Lower leg skin (tissue), 4 donors: ENCODE measurements around the gene CD7. TPM values are rescaled to one million over a fixed set of nuclear protein-coding genes. Genes with fewer than 3 reads are reported as not detected.

Experiments used
- DNase-seq, 2 donors: peaks; one replicate each; pipeline ENCODE4 v3.0.0-alpha.2; 2019; ENCODE audit warnings: low spot score in 2 of 2
- H3K4me3 ChIP-seq: fragments of 200-600 bp; sonication (generic); 2 replicates; pipeline ENCODE4 v1.5.1; 2017; ENCODE audit warnings: mild to moderate bottlenecking, low read depth; ENCODE audit not compliant: poor library complexity, severe bottlenecking
- CTCF ChIP-seq, 3 donors: fragments of 450-650 bp; IDR thresholded peaks; one replicate each; pipeline ENCODE4 v1.5.1; 2016; ENCODE audit warnings: antibody characterized with exemption in 3 of 3, mild to moderate bottlenecking in 3 of 3, moderate library complexity in 2 of 3
- POLR2A ChIP-seq, 2 donors: fragments of 450-650 bp; IDR thresholded peaks; one replicate each; pipeline ENCODE4 v1.6.1; 2016 to 2017; ENCODE audit warnings: antibody characterized with exemption in 2 of 2, mild to moderate bottlenecking in 1 of 2, moderate library complexity in 1 of 2
- WGBS, 2 donors: methylation state at CpG; one replicate each; pipeline ENCODE4 v1.1.5; 2018; 5-methylcytosine and 5-hydroxymethylcytosine counted together
- intact Hi-C: fragments of 100-400 bp; cut with DNase I; formaldehyde crosslinking; loops from one replicate; pipeline ENCODE4 v1.15.0; 2023; ENCODE audit warnings: low total_unique reads
- total RNA-seq, 4 donors: library from RNA; depleted of rRNA; stranded (reverse); fragments of >200 nt; gene quantifications; one replicate each; pipeline ENCODE4 v1.1.0, GENCODE V29; 2016

Gene CD7
- total RNA-seq, 4 donors from 2014 or later: 0.45 to 0.99 TPM; not detected in 2

GRCh38 chr17:82313195-82314011, 4.0 kb downstream of the CD7 start:
- no peak overlapping the region for H3K4me3 ChIP-seq
- intact Hi-C loops: loop anchor here (10.0 kb wide), 1 partner anchor 79 kb away; no protein-coding TSS in a partner anchor
- no peak for DNase-seq
- 87 to 88% methylated on average over 27 to 28 of the region's 28 CpGs for WGBS, 2 donors
- no peak for TF ChIP-seq POLR2A (IDR thresholded peaks at IDR 0.05)
- no peak for TF ChIP-seq CTCF (IDR thresholded peaks at IDR 0.05)

GRCh38 chr17:82311971-82312370, 5.4 kb downstream of the CD7 start:
- DNase-seq: no peak
- 93 to 96% methylated on average over 13 of the region's 13 CpGs for WGBS, 2 donors
- no peak overlapping the region for H3K4me3 ChIP-seq
- TF ChIP-seq POLR2A (IDR thresholded peaks at IDR 0.05) (no peak), CTCF (IDR thresholded peaks at IDR 0.05) (no peak)
- intact Hi-C loops: loop anchor here (10.0 kb wide), 1 partner anchor 77 kb away; no protein-coding TSS in a partner anchor

- TF ChIP-seq CTCF (IDR thresholded peaks at IDR 0.05) (no peak), POLR2A (IDR thresholded peaks at IDR 0.05) (no peak)
- WGBS, 2 donors: 84 to 86% methylated on average over 21 of the region's 21 CpGs
These were observed 6.5 kb downstream of the CD7 start for GRCh38 chr17:82310877-82311276.

GRCh38 chr17:82309656-82310570, 7.5 kb downstream of the CD7 start:
- no peak for TF ChIP-seq POLR2A (IDR thresholded peaks at IDR 0.05)
- TF ChIP-seq CTCF (IDR thresholded peaks at IDR 0.05): peak in 1 of 3 donors; percentile 7
- H3K4me3 ChIP-seq: no peak overlapping the region
- DNase-seq: no peak
- WGBS, 2 donors: 78 to 79% methylated on average over 27 of the region's 27 CpGs
- intact Hi-C loops: loop anchor here (10.0 kb wide), 1 partner anchor 75 kb away; no protein-coding TSS in a partner anchor

More at GRCh38 chr17:82310877-82311276, 6.5 kb downstream of the CD7 start:
- no peak overlapping the region for H3K4me3 ChIP-seq
- no peak for DNase-seq
- intact Hi-C loops: loop anchor here (10.0 kb wide), 1 partner anchor 76 kb away; no protein-coding TSS in a partner anchor

GRCh38 chr17:82305727-82306300, 11.6 kb downstream of the CD7 start:
- intact Hi-C loops: no loop called here
- H3K4me3 ChIP-seq: no peak overlapping the region
- no peak for DNase-seq
- no peak for TF ChIP-seq CTCF (IDR thresholded peaks at IDR 0.05)
- TF ChIP-seq POLR2A (IDR thresholded peaks at IDR 0.05): no peak
- WGBS, 2 donors: 71 to 82% methylated on average over 20 of the region's 20 CpGs
